K562 (cell line): ENCODE measurements around the gene NFATC1. TPM values are rescaled to one million over a fixed set of nuclear protein-coding genes. Genes with fewer than 3 reads are reported as not detected.

ENCODE experiments used
- DDX20 ChIP-seq: fragments of 450-650 bp; IDR thresholded peaks from 2 replicates; pipeline ENCODE4 v1.6.1; 2016; ENCODE audit warnings: missing genetic modification characterization, low read depth, mild to moderate bottlenecking, missing compliant biosample characterization, moderate library complexity
- MNT ChIP-seq, 2 experiments: fragments of 450-650 bp; conservative IDR thresholded peaks; 2 replicates each; pipeline ENCODE4 v1.6.1; 2017; ENCODE audit warnings: mild to moderate bottlenecking in 2 of 2, moderate library complexity in 2 of 2
- RCOR1 ChIP-seq, 2 experiments: IDR thresholded peaks; 2 replicates each; pipeline ENCODE4 v1.6.1; 2012; ENCODE audit warnings: low read depth in 2 of 2, low read length in 2 of 2, borderline replicate concordance in 1 of 2, improper control_type of control experiment in 1 of 2
- SAFB2 ChIP-seq: fragments of 200-400 bp; formaldehyde crosslinking; IDR thresholded peaks from 2 replicates; pipeline ENCODE4 v1.6.1; 2018; ENCODE audit warnings: borderline replicate concordance, low read length, low read depth, moderate library complexity; ENCODE audit not compliant: severe bottlenecking
- SUPT5H ChIP-seq: fragments of 450-650 bp; IDR thresholded peaks from 2 replicates; pipeline ENCODE4 v1.6.1; 2016
- TRIM28 ChIP-seq: fragments of 450-650 bp; IDR thresholded peaks from 2 replicates; pipeline ENCODE4 v1.6.1; 2017
- U2AF2 ChIP-seq: fragments of 200-400 bp; formaldehyde crosslinking; optimal IDR thresholded peaks from 2 replicates; pipeline ENCODE3; 2017; ENCODE audit warnings: low read depth, mild to moderate bottlenecking, low read length
- ZBTB49 ChIP-seq: sonication (generic); formaldehyde crosslinking; IDR thresholded peaks from 2 replicates; pipeline ENCODE4 v1.8.0; 2022; ENCODE audit warnings: missing genetic modification reagents, mild to moderate bottlenecking, borderline replicate concordance
- ZNF408 ChIP-seq: fragments of 250-450 bp; sonication (Bioruptor Pico); IDR thresholded peaks from 2 replicates; pipeline ENCODE4 v1.4.0; 2020; ENCODE audit warnings: low read depth, mild to moderate bottlenecking, moderate library complexity
- ZNF609 ChIP-seq: sonication (generic); formaldehyde crosslinking; IDR thresholded peaks from 2 replicates; pipeline ENCODE4 v1.8.1; 2023; ENCODE audit warnings: missing genetic modification reagents, mild to moderate bottlenecking, borderline replicate concordance
- polyA plus RNA-seq, 8 experiments: library from polyadenylated mRNA; depleted of rRNA in 4 of 8; stranded (reverse) in 5 of 8; unstranded in 3 of 8; fragments of >200 nt; fragmentation: Nextera tagmentation in 2 of 8; fragmentation: Illumina TruSeq in 1 of 8; extraction: Ambion mirVana in 2 of 8; extraction: Trizol in 1 of 8; gene quantifications; 2 replicates each; pipeline versions ENCODE4 v1.2.1 to v1.2.3, GENCODE V29; 2011 to 2014; ENCODE audit warnings: inconsistent platforms in 1 of 8, missing spikeins in 1 of 8
- total RNA-seq, 7 experiments: library from RNA; depleted of rRNA in 6 of 7; stranded (reverse); fragments of >200 nt in 6 of 7; fragmentation: Illumina TruSeq in 2 of 7; extraction: Trizol in 2 of 7; gene quantifications; 2 replicates each; pipeline versions ENCODE4 v1.2.1 to v1.2.3, GENCODE V29; 2011 to 2021; ENCODE audit warnings: low replicate concordance in 1 of 7

NFATC1 gene
- total and polyA plus RNA-seq, 9 of the 15 experiments (the other 6 are each of a cell fraction or from before 2014, with no cell fraction given): 1.1 to 16.4 (median 2.5) TPM

GRCh38 chr18:79416022-79416676 is 20.4 kb downstream of the NFATC1 start (continued):
- TF ChIP-seq ZNF609: no peak
- no peak for TF ChIP-seq MNT (conservative IDR thresholded peaks at IDR 0.05)
- no peak for TF ChIP-seq ZBTB49 (CRISPR knock-in tag)
- TF ChIP-seq RCOR1 (IDR thresholded peaks at IDR 0.05; ENCODE audit: borderline replicate concordance in 1 of 2, low read depth in 2 of 2, low read length in 2 of 2): no peak
- no peak for TF ChIP-seq ZNF408 (CRISPR knock-in tag)
- no peak for TF ChIP-seq TRIM28
- no peak for TF ChIP-seq SAFB2
- no peak for TF ChIP-seq SUPT5H
- TF ChIP-seq DDX20 (tag): no peak
- TF ChIP-seq U2AF2: no peak
